HL-60 (cell line): ENCODE data around the gene FOXP2.

Source experiments
- CTCF ChIP-seq: IDR thresholded peaks from one replicate; pipeline ENCODE4 v1.5.1; 2011; ENCODE audit warnings: low read length, control low read depth, inconsistent platforms; ENCODE audit not compliant: insufficient read depth
- GABPA ChIP-seq: IDR thresholded peaks from 2 replicates; pipeline ENCODE4 v1.6.1; 2012; ENCODE audit warnings: low read depth
- POLR2AphosphoS5 ChIP-seq: IDR thresholded peaks from 2 replicates; pipeline ENCODE4 v1.6.1; 2012; ENCODE audit warnings: low read depth
- REST ChIP-seq: IDR thresholded peaks from 2 replicates; pipeline ENCODE4 v1.6.1; 2012; ENCODE audit warnings: low read depth; ENCODE audit not compliant: insufficient replicate concordance
- SPI1 ChIP-seq: IDR thresholded peaks from 2 replicates; pipeline ENCODE4 v1.6.1; 2012; ENCODE audit warnings: low read depth, mild to moderate bottlenecking, borderline replicate concordance

- TF ChIP-seq CTCF, result no peak
- no peak for TF ChIP-seq POLR2AphosphoS5
- TF ChIP-seq REST, result no peak
- TF ChIP-seq GABPA, result no peak
- TF ChIP-seq SPI1, result no peak
Observed at GRCh38 chr7:114548081-114548980, 133.7 kb downstream of the FOXP2 start.
